ENCODE data around the gene DNAJC27.

DNAJC27 gene

DNA sequence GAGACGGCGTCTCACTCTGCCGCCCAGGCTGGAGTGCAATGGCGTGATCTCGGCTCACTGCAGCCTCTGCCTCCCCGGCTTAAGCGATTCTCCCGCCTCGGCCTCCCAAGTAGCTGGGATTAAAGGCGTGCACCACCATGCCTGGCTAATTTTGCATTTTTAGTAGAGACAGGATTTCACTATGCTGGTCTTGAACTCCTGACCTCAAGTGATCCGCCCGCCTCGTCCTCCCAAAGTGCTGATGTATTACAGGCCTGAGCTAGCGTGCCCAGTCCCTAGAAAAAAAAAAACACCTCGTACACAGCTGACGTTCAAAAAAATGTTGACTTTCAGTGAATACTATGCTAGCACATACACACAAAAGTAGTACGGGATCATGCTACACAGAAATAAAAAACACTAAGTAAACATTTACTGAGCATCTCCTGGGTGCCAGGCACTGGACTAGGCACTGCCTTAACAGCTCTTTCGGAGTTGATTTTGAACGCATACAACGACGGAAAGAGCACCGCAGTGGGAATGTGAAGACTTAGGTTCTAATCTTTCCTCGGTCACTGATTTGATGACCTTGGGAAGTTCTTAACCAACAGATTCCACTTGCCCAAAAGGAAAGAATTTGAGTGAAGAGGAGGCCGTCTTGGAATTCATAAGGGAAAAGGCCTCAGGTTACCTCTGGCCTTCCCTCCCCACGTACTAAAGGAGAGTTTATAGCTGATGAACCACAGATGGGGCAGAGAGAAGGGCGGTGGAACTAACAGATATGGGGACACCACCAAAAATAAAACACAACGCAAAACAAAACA is 1.1 kb downstream of the DNAJC27 start:
- no peak for DNase-seq

DNA sequence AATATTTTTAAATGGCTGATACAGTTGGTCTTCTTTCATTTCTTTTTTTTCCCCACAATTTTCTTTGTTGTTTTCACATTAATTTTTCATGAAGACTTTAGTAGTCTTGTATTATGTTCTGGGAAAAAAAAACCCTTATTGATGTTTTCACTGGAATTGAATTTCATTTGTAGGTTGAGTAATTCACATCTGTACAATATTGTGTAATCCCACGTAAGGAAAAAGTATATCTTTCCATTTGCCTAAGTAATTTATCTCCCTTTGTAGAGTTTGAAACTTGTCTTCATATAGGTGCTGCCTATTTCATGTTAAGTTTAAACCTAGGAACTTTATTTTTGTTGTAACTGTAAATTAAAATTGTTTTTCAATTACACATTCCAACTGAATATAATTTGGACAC is 2.0 kb downstream of the DNAJC27 start:
- no peak for DNase-seq

DNA sequence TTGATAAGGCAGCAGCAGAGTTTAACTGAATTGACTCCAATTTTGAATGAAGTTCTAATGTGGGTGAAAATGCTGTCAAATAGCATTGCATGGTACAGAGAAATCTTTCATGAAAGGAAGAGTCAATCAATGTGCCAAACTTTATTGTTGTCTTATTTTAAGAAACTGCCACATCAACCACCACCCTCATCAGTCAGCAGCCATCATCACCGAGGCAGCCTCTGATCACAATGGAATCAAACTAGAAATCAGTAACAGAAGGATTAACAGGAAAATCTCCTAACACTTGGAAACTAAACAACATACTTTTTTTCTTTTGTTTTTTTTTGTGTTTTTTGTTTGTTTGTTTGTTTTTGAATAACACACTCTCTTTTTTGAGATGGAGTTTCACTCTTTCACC is 9.9 kb downstream of the DNAJC27 start:
- no peak for DNase-seq

DNA sequence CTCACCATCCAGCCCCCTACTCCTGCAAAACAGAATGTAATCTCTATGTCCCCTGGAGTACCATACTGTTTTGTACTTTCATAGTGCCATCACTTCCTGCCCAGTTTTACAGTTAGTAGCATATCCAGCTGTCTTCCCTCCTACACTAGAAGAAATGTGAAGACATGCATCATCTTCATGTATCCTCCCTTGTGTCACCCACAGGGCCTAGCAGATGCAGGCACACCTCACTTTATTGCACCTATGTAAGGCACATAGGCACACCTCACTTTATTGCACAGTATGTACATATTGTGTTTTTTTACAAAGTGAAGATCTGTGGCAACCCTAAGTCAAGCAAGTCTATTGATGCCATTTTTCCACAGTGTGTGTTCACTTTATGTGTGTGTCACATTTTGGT is 12.0 kb downstream of the DNAJC27 start:
- DNase-seq: no peak

DNA sequence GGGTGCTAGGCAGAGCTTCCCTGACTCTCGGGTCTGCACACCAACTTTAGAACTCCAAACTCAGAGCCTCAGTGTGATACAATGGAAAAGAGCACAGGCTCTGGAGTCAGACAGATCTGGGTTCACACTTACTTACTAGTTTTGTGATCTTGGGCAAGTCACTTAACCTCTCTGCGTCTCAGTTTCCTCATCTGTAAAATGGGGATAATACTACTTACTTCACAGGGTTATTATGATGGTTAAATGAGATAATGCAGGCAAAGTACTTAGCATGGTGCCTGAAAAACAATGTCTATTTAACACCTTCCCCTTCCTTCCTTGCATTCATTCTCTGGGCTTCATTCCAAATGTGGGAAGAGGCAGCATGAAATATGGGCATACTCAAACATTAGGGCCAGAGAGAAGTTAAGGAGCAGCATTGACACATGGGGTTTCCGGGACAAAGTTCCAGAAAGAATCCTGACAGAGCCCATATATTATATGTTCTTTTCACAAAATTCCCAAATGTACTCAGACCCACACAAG is 13.3 kb downstream of the DNAJC27 start:
- no peak for DNase-seq

DNA sequence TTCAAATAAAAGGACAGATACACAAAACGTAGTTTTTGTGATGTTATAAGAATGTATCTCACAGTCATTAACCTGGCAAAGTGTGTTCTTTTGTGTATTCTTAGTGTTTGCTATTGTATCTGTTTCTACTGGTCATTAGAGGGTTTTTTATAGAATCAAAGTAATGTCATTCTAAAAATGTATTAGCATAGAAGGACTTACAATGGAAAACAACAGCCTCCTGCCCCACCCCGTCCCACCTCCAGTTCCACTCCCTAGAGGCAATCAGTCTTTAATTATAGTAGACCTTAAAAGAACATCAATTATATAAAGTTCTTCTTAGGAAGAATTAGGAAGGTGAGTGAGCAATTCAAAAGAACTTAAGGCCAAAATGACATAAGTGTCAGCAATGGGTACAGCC is 13.8 kb downstream of the DNAJC27 start:
- no peak for DNase-seq

DNA sequence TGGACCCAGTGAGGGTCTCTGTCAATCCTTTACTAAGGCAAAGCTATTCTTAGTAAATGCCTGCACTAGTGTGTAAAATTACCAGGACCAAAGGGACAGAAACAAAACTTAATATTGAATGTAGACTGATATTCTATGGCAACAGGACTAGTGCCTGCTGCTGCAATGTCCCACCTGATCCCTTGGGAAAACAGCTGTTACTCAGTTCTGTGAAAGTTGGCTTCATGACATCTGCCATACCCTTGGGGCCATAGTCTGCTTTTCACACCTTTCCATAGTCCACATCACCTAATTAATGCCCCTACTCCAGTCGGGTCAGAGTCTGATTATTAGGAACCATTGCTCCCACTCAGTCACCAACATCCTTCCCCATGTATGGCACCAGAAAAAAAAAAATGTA is 14.5 kb downstream of the DNAJC27 start:
- no peak for DNase-seq

DNA sequence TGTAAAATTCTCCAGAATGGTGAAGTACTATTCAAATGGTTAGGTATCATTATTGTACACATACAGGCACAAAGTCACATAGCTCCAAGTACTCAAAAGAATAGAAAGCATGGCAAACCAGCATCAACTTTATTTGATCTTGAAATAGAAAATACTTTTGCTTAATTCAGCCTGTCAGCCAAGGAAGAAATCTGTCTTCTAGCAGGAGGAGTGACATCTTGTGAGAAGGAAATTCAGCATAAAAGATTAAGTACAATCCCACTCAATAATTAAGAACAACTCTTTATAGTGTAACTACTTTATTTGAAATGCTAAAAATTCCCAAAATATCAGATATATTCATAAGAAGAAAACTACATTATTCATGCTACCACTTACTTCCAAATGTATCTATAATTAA is 15.8 kb downstream of the DNAJC27 start:
- no peak for DNase-seq

DNA sequence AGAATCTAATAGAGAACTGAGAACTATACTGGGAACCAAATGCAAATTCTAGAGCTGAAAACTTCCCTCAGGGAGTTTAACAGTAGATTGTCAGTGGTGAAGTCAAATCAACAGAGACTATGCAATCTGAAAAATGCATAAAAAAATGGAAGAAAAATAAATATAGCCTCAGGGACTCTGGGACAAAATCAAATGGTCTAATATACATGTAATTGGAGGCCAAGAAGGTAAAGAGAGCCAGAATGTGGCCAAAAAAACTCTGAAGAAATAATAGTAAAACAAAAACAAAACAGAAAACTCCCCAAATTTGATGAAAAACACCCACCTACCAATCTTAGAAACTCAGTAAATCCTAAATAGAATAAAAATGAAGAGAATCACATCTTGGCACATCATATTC is 16.5 kb downstream of the DNAJC27 start:
- DNase-seq: no peak

DNA sequence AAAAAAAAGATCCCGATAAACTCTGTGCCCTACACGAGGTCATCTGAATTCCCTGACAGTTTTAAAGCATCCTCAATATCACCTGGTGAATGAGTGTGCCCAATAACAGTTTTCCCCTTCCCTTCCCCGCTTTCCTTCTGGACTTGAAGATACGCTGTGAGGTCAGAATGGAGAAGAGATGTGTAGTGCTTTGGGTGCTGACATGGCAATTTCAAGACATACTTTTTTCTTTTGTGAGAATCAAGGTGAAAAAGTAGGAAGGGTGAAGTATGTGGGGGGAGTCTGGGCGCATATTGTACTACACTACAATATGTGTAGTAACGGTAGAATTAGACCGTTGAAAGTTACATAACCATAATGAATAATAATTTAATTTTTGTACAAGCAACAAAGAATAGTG is 21.7 kb downstream of the DNAJC27 start:
- no peak for DNase-seq

DNA sequence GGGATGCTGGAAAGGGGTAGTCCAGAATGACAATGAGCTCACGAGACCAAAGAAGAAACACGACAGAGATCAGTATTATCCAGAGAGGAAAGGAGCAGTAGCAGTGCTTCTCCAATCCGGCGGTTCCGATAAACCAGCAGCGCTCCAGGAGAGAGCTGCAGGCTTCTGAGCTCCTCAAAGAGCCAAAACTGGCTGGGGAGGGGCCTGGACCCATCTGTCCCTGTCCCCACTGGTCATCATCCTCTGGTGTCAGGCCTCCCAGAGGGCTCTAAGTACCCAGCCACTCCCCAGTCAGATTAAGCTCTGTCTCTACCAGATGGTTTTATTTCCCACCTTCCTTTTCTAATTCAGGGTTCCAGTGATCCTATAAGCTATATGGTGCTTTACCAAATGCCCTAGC is 23.2 kb downstream of the DNAJC27 start:
- no peak for DNase-seq

DNA sequence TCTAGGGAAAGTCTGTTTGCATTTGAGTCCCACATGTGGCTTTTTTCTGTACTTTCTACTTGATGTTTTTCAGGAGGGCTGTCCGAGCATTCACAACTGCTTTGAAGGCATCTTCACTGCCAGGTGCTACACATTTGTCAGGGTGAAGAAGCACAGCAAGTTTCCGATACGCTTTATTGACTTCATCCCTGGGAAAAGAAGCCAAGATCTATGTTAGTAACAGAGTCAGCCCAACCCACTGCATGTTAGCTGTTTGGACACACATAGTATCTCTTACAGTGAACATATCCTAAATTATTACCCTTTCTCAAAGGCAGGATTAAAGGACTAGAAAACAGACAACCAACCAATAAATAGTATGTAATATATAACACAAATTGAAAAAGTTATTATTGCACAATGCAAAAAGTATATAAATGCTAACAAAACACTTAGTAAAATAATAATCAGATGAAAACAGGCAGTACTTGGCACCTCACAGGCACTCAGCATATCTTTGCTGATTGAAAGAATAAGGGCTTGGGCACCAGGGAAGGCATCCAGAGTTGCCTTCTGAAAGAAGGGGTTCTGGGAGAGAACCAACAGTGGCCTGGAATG is 24.1 kb downstream of the DNAJC27 start:
- no peak for DNase-seq

DNA sequence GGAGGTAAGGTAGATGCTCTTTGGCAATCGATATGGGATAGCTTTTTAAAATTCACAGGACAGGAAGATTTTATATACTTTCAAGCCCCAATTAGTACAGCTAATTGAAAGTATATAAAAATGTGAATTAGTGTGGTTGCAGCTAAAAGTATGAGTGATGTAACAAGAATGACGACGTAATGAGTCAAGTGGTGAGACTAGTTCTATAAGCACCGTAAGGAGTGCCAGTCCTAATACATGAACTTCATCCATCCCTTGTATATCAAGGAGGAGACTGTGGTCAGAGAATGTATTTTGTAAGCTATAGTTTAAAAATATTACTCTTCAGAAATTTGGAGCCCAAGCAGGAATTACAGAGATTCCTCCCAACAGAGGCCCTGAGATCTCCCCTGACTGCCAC is 25.8 kb downstream of the DNAJC27 start:
- no peak for DNase-seq

DNA sequence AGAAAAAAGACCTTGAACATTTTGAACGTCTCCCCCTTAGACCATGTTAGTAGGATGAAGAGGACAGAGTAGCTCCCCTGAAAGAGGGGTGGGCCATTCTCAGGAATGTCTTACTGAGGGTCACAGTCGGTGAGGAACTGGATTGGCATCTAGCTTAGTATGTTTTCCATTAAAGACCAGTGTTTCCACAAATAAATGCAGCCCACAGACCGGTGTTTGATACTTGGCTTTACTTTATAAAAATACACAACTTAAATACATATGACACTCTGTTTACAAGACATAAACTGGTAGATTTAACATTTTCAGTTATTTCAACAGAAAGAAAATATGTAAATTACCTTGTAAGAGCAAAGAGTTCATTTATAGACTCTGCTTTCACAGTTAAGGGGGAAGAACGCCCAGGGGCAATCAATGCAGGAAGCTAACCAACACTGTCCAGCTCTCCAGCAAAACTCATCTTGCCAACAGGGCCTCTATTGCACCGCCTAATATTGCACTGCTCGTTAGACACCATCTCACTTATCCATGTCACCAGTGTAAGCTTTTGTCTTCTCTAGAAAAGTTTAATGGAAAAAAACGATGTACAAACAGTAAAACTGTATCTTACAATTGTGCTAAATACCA is 28.2 kb downstream of the DNAJC27 start:
- no peak for DNase-seq

DNA sequence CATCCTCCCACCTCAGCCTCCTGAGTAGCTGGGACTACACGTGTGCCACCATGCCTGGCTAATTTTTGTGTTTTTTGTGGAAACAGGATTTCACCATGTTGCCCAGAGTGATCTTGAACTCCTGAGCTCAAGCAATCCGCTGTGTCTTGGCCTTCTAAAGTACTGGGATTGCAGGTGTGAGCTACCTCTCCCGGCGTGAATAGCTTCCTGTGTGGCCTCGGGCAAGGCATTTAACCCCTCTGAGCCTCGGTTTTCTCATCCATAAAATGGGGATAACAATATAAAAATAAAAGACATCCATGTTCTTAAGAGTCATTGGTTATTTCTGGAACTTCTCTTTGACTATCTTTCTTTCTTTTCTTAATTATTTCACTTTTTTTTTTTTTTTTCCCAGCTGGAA is 32.4 kb downstream of the DNAJC27 start:
- DNase-seq: no peak

DNA sequence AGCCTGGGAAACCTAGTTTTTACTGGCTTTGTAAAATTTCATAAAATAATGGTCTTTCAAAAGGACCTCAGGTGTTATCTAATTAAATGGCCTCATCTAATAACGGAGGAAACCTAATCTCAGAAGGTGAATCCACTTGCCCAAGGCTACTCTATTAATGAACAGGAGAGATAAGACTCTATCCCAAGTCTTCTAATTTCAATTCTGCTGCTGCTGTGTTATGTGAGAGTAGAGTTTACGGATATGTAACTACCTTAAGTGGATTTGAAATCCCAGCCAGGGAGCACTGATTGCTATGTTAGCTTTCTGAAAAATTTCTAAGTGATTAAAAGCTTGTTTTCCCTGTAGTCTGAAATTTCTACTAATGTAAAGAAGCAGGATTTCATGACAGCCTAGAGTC is 34.5 kb downstream of the DNAJC27 start:
- no peak for DNase-seq

DNA sequence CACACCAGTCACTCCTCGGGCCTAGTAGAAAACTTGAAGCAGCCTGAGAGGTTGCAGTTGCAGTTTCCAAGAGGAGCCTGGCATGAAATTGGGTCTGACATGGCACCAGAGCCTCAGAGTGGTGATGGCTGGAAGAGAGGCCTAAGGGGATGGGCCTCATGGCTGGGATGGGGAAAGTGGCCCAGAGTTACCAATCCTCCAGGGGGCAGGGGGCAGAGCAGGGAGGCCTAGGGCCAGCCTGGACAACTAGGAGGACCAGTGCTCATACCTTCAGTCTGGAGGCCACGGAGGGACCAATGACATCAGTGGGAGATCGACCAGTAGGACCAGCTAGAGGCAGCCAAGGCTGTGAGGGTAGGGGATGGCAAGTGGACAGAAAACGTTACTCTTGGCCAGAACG is 36.6 kb downstream of the DNAJC27 start:
- DNase-seq: no peak

DNA sequence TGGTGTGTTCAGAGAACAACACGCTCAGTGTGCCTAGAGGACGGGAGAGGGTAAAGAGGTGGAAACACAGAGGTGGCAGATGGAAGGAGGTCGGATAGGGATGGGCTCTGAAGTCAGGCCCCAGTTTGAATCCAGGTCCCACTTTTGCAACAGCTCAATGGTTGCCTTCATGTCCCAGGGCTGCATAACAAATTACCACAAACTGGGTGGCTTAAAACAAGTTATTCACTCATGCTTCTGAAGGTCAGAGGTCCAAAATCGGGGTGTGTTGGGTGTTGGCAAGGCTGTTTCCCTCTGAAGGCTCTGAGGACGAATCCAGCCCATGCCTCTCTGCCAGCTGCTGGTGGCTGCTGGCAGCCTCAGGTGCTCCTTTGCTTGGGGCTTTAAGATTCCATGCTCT is 39.0 kb downstream of the DNAJC27 start:
- DNase-seq: no peak

DNA sequence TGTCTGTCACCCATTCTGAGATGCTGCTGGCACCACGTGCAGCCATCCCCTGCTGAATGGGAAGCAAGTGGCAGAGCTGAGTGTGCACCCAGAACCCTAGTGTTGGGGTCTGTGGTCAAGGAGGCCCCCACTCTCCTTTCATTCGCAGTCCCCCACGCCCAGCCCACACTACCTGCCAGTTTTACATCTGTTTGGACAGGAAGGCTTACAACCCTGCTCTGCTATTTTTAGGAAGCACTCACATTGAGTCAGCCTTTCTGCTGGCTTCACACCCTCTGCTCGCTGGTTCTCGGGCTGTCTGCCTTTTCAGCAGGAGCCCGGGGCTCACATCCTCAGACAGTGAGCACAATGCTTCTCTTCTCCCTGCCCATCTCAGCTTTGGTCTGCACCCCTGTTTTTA is 41.0 kb downstream of the DNAJC27 start:
- DNase-seq: peak in 1 of 2 donors; percentile 26

DNA sequence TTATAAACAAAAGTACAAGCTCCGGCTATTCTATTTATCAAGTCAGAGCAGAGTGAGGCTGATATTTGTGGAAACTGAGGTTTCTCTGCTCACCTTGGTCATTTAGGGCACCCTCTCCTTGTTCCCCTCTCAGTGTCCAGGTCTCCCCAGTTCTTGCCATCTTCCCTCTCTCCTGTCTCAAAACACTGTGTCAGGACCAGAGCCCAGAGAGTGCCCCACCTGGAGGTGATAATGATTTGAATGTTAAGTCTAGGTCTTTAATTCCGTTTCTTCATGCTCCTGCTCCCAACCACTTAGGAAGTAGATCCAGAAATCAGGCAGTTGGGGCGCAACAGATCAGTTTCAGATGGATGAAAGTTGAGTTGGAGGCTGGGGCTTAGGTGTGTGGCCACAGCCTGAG is 42.5 kb downstream of the DNAJC27 start:
- DNase-seq: no peak

DNA sequence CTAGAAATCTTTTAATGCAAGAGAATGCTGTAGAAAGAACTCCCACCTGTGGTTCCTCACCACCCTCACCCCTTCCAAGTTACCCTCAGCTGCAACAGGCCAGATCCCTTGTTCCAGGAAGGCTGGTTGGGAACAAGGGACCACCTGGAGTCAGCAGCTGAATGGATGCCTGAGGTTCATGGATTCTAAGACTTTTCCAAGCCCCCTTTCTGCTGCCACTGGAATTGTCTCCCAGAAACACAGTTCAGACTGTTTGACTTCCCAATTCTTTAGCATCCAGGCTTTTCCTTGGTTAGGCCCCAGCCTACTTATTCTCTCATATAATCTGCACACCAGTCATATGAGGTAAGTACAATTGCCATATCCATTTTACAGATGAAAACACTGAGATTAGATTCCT is 43.7 kb downstream of the DNAJC27 start:
- DNase-seq: no peak

DNA sequence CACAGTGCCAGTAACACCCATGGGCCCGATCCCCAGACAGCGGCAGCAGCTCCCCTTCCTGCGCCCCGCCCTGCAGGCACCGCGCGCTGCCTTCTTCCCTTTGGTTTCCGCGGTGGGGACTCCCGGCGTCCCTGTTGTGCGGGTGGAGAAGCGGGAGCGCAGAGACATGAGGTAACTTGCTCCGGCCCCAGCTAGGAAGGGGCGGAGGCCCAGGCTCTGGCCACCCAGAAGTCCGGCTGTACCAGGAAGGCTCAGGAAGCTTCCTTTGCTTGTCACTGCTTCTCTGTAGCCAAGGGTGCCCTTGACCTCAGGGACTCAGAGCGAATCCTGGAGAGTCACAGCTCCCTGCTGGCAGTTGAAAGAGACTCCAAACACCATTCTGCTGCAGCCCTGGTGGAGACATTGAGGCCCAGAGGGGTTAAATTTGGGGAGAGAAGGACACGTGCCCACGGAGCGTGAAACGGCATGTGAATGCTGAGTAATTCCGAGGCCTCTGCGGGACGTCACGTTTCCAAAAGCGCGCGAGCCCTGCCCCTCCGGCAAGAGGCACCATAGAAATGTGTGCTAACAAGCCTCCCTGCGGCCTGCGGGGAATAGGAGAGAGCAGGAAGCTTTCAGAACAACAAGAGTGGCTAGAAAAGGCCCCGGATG is 45.0 kb downstream of the DNAJC27 start:
- DNase-seq: peak; percentile 40 to 49

DNA sequence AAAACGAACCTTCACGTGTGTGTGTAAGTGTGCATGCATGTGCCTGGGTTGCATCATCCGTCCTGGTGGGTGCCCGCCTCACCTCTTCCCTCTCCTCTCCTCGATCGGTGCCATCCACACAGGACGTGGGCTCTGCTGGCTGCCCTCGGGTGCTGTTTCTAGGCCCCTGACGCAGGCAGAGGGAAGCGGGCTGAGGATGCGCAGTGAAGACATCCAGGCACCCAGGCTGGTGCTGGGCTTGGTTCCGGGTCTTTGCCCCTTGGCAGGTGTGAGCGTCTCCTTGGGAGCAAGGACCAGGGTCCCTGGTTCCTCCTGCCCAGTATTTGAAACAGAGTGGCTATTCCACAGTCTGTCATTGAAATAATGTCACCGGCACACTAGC is 45.5 kb downstream of the DNAJC27 start:
- no peak for DNase-seq

DNA sequence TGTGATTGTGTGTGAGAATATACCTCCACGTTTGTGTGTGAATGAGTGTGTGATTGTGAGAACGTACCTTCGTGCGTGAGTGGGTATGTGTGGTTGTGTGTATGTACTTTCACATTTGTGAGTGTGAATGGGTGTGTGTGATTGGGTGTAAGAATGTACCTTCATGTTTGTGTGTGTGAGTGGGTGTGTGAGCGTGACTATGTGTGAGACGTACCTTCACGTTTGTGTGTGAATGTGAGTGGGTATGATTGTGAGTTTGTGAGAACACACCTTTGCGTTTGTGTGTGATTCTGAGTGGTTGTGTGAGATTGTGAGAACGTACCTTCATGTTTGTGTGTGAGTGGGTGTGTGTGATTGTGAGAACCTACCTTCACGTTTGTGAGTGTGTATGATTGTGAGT is 45.9 kb downstream of the DNAJC27 start:
- DNase-seq: no peak

All from inflammatory macrophage (primary cell).